Esophagus (tissue), 2 donors: ENCODE data around the gene LILRA5. TPM values are rescaled to one million over a fixed set of nuclear protein-coding genes. Genes with fewer than 3 reads are reported as not detected.

Experiments used
- H3K27ac ChIP-seq, 2 donors: one replicate each; pipeline ENCODE4 v1.5.1; 2013; ENCODE audit warnings: low read depth in 2 of 2, mild to moderate bottlenecking in 2 of 2, inconsistent platforms in 1 of 2, low read length in 1 of 2, moderate library complexity in 1 of 2
- H3K27me3 ChIP-seq, 2 donors: one replicate each; pipeline ENCODE4 v1.6.1; 2013; ENCODE audit warnings: low read length in 2 of 2, control low read depth in 1 of 2, mild to moderate bottlenecking in 1 of 2; ENCODE audit not compliant: insufficient read depth in 2 of 2, control insufficient read depth in 1 of 2
- H3K36me3 ChIP-seq, 2 donors: one replicate each; pipeline ENCODE4 v1.6.1; 2013; ENCODE audit warnings: low read length in 1 of 2; ENCODE audit not compliant: control insufficient read depth in 2 of 2, insufficient read depth in 2 of 2
- H3K4me1 ChIP-seq, 2 donors: one replicate each; pipeline ENCODE4 v1.6.1; 2013; ENCODE audit warnings: low read length in 1 of 2; ENCODE audit not compliant: control insufficient read depth in 2 of 2, insufficient read depth in 2 of 2
- H3K4me3 ChIP-seq, 2 donors: one replicate each; pipeline ENCODE4 v1.5.1; 2013; ENCODE audit warnings: low read length in 2 of 2, mild to moderate bottlenecking in 2 of 2, low read depth in 1 of 2, moderate library complexity in 1 of 2
- H3K9me3 ChIP-seq, 2 donors: one replicate each; pipeline ENCODE4 v1.6.1; 2013; ENCODE audit warnings: mild to moderate bottlenecking in 2 of 2, low read depth in 1 of 2, low read length in 1 of 2, moderate library complexity in 1 of 2; ENCODE audit not compliant: control insufficient read depth in 2 of 2, insufficient read depth in 1 of 2
- WGBS, 2 donors: extraction: QIAGEN DNeasy Blood & Tissue Kit; methylation state at CpG; one replicate each; pipeline ENCODE4 v1.1.7; 2013; 5-methylcytosine and 5-hydroxymethylcytosine counted together
- polyA plus RNA-seq, 2 donors: library from polyadenylated mRNA; stranded (reverse); fragments of 200-250 nt; gene quantifications; one replicate each; pipeline ENCODE4 v1.2.3, GENCODE V29; 2013
- donor health status: healthy with polysubstance abuse.
- donor health status: Bipolar disorder and iron deficiency.

LILRA5 gene
- polyA plus RNA-seq, 2 donors = 0.12 to 0.34 TPM

- H3K4me3 ChIP-seq = no peak overlapping the region
- H3K27me3 ChIP-seq = no peaks in the 10 kb centered on the region
- WGBS, 2 donors = 73 to 82% methylated on average over 8 of the region's 8 CpGs
- H3K4me1 ChIP-seq = no peaks in the 10 kb centered on the region
- H3K36me3 ChIP-seq = no peaks in the 10 kb centered on the region
- no peaks in the 10 kb centered on the region for H3K9me3 ChIP-seq
- no peak overlapping the region for H3K27ac ChIP-seq
Measured at GRCh38 chr19:54271106-54271505, 41.9 kb downstream of the LILRA5 start.

GRCh38 chr19:54268936-54269335 lies 44.0 kb downstream of the LILRA5 start:
- H3K9me3 ChIP-seq = no peaks in the 10 kb centered on the region
- no peaks in the 10 kb centered on the region for H3K27me3 ChIP-seq
- H3K4me1 ChIP-seq = no peaks in the 10 kb centered on the region
- H3K4me3 ChIP-seq = no peak overlapping the region
- H3K36me3 ChIP-seq = no peaks in the 10 kb centered on the region
- no peak overlapping the region for H3K27ac ChIP-seq
- 60 to 68% methylated on average over 2 of the region's 2 CpGs for WGBS, 2 donors

GRCh38 chr19:54266133-54266532 lies 46.8 kb downstream of the LILRA5 start:
- 5 to 7% methylated on average over 6 of the region's 6 CpGs for WGBS, 2 donors
- Histone ChIP-seq H3K36me3 (no peaks in the 10 kb centered on the region), H3K9me3 (no peaks in the 10 kb centered on the region), H3K4me1 (no peaks in the 10 kb centered on the region), H3K27me3 (no peaks in the 10 kb centered on the region), H3K4me3 (no peak overlapping the region), H3K27ac (no peak overlapping the region)

- H3K27ac ChIP-seq = no peak overlapping the region
- 83 to 86% methylated on average over 2 of the region's 2 CpGs for WGBS, 2 donors
- H3K36me3 ChIP-seq = no peaks in the 10 kb centered on the region
- no peaks in the 10 kb centered on the region for H3K27me3 ChIP-seq
- no peak overlapping the region for H3K4me3 ChIP-seq
- no peaks in the 10 kb centered on the region for H3K4me1 ChIP-seq
- no peaks in the 10 kb centered on the region for H3K9me3 ChIP-seq
Measured at GRCh38 chr19:54262470-54262869, 50.5 kb downstream of the LILRA5 start.

GRCh38 chr19:54262066-54262465 lies 50.9 kb downstream of the LILRA5 start:
- Histone ChIP-seq H3K4me1 (no peaks in the 10 kb centered on the region), H3K27ac (no peak overlapping the region), H3K4me3 (no peak overlapping the region), H3K36me3 (no peaks in the 10 kb centered on the region), H3K9me3 (no peaks in the 10 kb centered on the region), H3K27me3 (no peaks in the 10 kb centered on the region)
- 73 to 75% methylated on average over 11 of the region's 11 CpGs for WGBS, 2 donors

- H3K4me3 ChIP-seq = no peak within 1 kb of the TSS
- no peak within 1 kb of the TSS for H3K27ac ChIP-seq
- no peaks in the 10 kb centered on the region for H3K4me1 ChIP-seq
- no peaks in the 10 kb centered on the region for H3K9me3 ChIP-seq
- peaks cover 0 to 2% of the 10 kb centered on the region in 2 donors for H3K27me3 ChIP-seq
- 71 to 72% methylated on average over 9 of the region's 9 CpGs for WGBS, 2 donors
- no peaks in the 10 kb centered on the region for H3K36me3 ChIP-seq
Measured at GRCh38 chr19:54257116-54257480, 55.9 kb downstream of the LILRA5 start, which contains the start of gene LILRB5. Gene LILRB5 (minus strand): TSS chr19:54257273. CDS start chr19:54257193, 80 bp downstream.

Other genes starting within 250 kb of the LILRA5 start
- not detected for gene VSTM1, start 249.3 kb downstream of the LILRA5 start, polyA plus RNA-seq
- not detected for gene TARM1, start 231.8 kb downstream of the LILRA5 start, polyA plus RNA-seq
- gene OSCAR, start 212.4 kb downstream of the LILRA5 start, polyA plus RNA-seq = 1 to 10 TPM in 1 of 2 donors, under 1 TPM in 1; 0.73 to 1.0 TPM
- gene NDUFA3, start 210.3 kb downstream of the LILRA5 start, polyA plus RNA-seq = 100 to 1,000 TPM; 147 to 303 TPM
- gene TFPT, start 197.5 kb downstream of the LILRA5 start, polyA plus RNA-seq = 10 to 100 TPM; 11.8 to 13.2 TPM
- 10 to 100 TPM; 38.9 to 44.3 TPM for gene PRPF31, start 197.4 kb downstream of the LILRA5 start, polyA plus RNA-seq
- gene CNOT3, start 175.4 kb downstream of the LILRA5 start, polyA plus RNA-seq = 10 to 100 TPM; 21.3 to 23.0 TPM
- gene LENG1, start 153.4 kb downstream of the LILRA5 start, polyA plus RNA-seq = 1 to 10 TPM; 4.9 to 7.0 TPM
- 10 to 100 TPM in 1 of 2 donors, 1 to 10 TPM in 1; 2.9 to 11.0 TPM for gene TMC4, start 140.0 kb downstream of the LILRA5 start, polyA plus RNA-seq
- gene MBOAT7, start 123.6 kb downstream of the LILRA5 start, polyA plus RNA-seq = 10 to 100 TPM; 21.4 to 22.0 TPM
- 10 to 100 TPM; 17.9 to 55.0 TPM for gene TSEN34, start 121.9 kb downstream of the LILRA5 start, polyA plus RNA-seq
- gene RPS9, start 112.3 kb downstream of the LILRA5 start, polyA plus RNA-seq = 1,000 to 10,000 TPM; 2,177 to 3,000 TPM
- gene LILRB3, start 90.2 kb downstream of the LILRA5 start, polyA plus RNA-seq = under 1 TPM; 0.63 to 0.75 TPM
- gene LILRA6, start 70.4 kb downstream of the LILRA5 start, polyA plus RNA-seq = under 1 TPM; 0.08 to 0.26 TPM
- under 1 TPM; 0.63 to 0.92 TPM for gene LILRB5, start 55.9 kb downstream of the LILRA5 start, polyA plus RNA-seq
- under 1 TPM; 0.39 to 0.67 TPM for gene LILRB2, start 32.1 kb downstream of the LILRA5 start, polyA plus RNA-seq
- gene LILRA4, start 26.0 kb upstream of the LILRA5 start, polyA plus RNA-seq = under 1 TPM in 1 of 2 donors, not detected in 1; 0.06 TPM
- gene LAIR1, start 51.8 kb upstream of the LILRA5 start, polyA plus RNA-seq = 1 to 10 TPM; 1.9 to 2.0 TPM
- gene TTYH1, start 102.3 kb upstream of the LILRA5 start, polyA plus RNA-seq = 1 to 10 TPM in 1 of 2 donors, under 1 TPM in 1; 0.82 to 3.7 TPM
- 100 to 1,000 TPM in 1 of 2 donors, 10 to 100 TPM in 1; 55.3 to 137 TPM for gene LENG8, start 136.0 kb upstream of the LILRA5 start, polyA plus RNA-seq
- 1 to 10 TPM; 4.4 to 5.8 TPM for gene LENG9, start 150.6 kb upstream of the LILRA5 start, polyA plus RNA-seq
- gene CDC42EP5, start 160.1 kb upstream of the LILRA5 start, polyA plus RNA-seq = 10 to 100 TPM in 1 of 2 donors, 1 to 10 TPM in 1; 7.0 to 13.1 TPM
- gene LAIR2, start 189.7 kb upstream of the LILRA5 start, polyA plus RNA-seq = under 1 TPM in 1 of 2 donors, not detected in 1; 0.08 TPM